ENCODE results near the gene PLGLB1.
A peak's percentile ranks its signal among the peaks of the same experiment; 100 is the strongest.
"Not testable (repeated sequence)": the region's sequence is repeated elsewhere in the genome, so short reads cannot be mapped to it uniquely, and the experiment has no call there.

Gene PLGLB1

GRCh38 chr2:87021744-87022143 is at the start of gene PLGLB1:
Gene PLGLB1 (minus strand): TSS chr2:87021844. CDS start chr2:87021783, 61 bp downstream.
- intact Hi-C loops (cut with micrococcal nuclease); H3K36me3 Mint-ChIP-seq (ENCODE audit: low read depth); H3K4me1 Mint-ChIP-seq (ENCODE audit: low read depth); H3K27me3 Mint-ChIP-seq; H3K27ac Mint-ChIP-seq; H3K4me3 Mint-ChIP-seq; H3K9me3 Mint-ChIP-seq: not testable (repeated sequence)

GRCh38 chr2:87064305-87064704 is 42.7 kb upstream of the PLGLB1 start:
- H3K4me3 Mint-ChIP-seq; H3K27ac Mint-ChIP-seq; H3K9me3 Mint-ChIP-seq; H3K36me3 Mint-ChIP-seq (ENCODE audit: low read depth); intact Hi-C loops (cut with micrococcal nuclease); H3K27me3 Mint-ChIP-seq; H3K4me1 Mint-ChIP-seq (ENCODE audit: low read depth): not testable (repeated sequence)

- H3K9me3 Mint-ChIP-seq; intact Hi-C loops (cut with micrococcal nuclease); H3K27ac Mint-ChIP-seq; H3K4me3 Mint-ChIP-seq; H3K27me3 Mint-ChIP-seq; H3K36me3 Mint-ChIP-seq (ENCODE audit: low read depth); H3K4me1 Mint-ChIP-seq (ENCODE audit: low read depth): not testable (repeated sequence)
Measured at GRCh38 chr2:87063431-87063830, 41.8 kb upstream of the PLGLB1 start.

- H3K4me1 Mint-ChIP-seq (ENCODE audit: low read depth); intact Hi-C loops (cut with micrococcal nuclease); H3K27me3 Mint-ChIP-seq; H3K9me3 Mint-ChIP-seq; H3K4me3 Mint-ChIP-seq; H3K27ac Mint-ChIP-seq; H3K36me3 Mint-ChIP-seq (ENCODE audit: low read depth): not testable (repeated sequence)
Measured at GRCh38 chr2:87061519-87061918, 39.9 kb upstream of the PLGLB1 start.

- H3K9me3 Mint-ChIP-seq; H3K27me3 Mint-ChIP-seq; H3K4me1 Mint-ChIP-seq (ENCODE audit: low read depth); intact Hi-C loops (cut with micrococcal nuclease); H3K36me3 Mint-ChIP-seq (ENCODE audit: low read depth); H3K27ac Mint-ChIP-seq; H3K4me3 Mint-ChIP-seq: not testable (repeated sequence)
Measured at GRCh38 chr2:87057606-87058005, 36.0 kb upstream of the PLGLB1 start.

GRCh38 chr2:87056843-87057242 is 35.2 kb upstream of the PLGLB1 start:
- H3K27ac Mint-ChIP-seq; H3K36me3 Mint-ChIP-seq (ENCODE audit: low read depth); H3K9me3 Mint-ChIP-seq; intact Hi-C loops (cut with micrococcal nuclease); H3K27me3 Mint-ChIP-seq; H3K4me3 Mint-ChIP-seq; H3K4me1 Mint-ChIP-seq (ENCODE audit: low read depth): not testable (repeated sequence)

- H3K4me3 Mint-ChIP-seq; H3K27ac Mint-ChIP-seq; H3K9me3 Mint-ChIP-seq; H3K27me3 Mint-ChIP-seq; H3K36me3 Mint-ChIP-seq (ENCODE audit: low read depth); intact Hi-C loops (cut with micrococcal nuclease): not testable (repeated sequence)
- peaks cover 10% of the 10 kb centered on the region for H3K4me1 Mint-ChIP-seq (ENCODE audit: low read depth)
Measured at GRCh38 chr2:87056435-87056834, 34.8 kb upstream of the PLGLB1 start.

- intact Hi-C loops (cut with micrococcal nuclease); H3K4me3 Mint-ChIP-seq; H3K9me3 Mint-ChIP-seq; H3K27me3 Mint-ChIP-seq: not testable (repeated sequence)
- Mint-ChIP-seq H3K27ac (peak overlapping the region; percentile 30), H3K4me1 (ENCODE audit: low read depth) (peaks cover 10% of the 10 kb centered on the region), H3K36me3 (ENCODE audit: low read depth) (peaks cover 15% of the 10 kb centered on the region)
Measured at GRCh38 chr2:87054375-87054774, 32.7 kb upstream of the PLGLB1 start.

- H3K4me1 Mint-ChIP-seq (ENCODE audit: low read depth); H3K4me3 Mint-ChIP-seq; H3K36me3 Mint-ChIP-seq (ENCODE audit: low read depth); H3K27ac Mint-ChIP-seq; intact Hi-C loops (cut with micrococcal nuclease); H3K27me3 Mint-ChIP-seq; H3K9me3 Mint-ChIP-seq: not testable (repeated sequence)
Measured at GRCh38 chr2:87041321-87041978, 19.8 kb upstream of the PLGLB1 start.

- H3K4me3 Mint-ChIP-seq; H3K9me3 Mint-ChIP-seq; H3K27ac Mint-ChIP-seq; intact Hi-C loops (cut with micrococcal nuclease); H3K36me3 Mint-ChIP-seq (ENCODE audit: low read depth); H3K27me3 Mint-ChIP-seq; H3K4me1 Mint-ChIP-seq (ENCODE audit: low read depth): not testable (repeated sequence)
Measured at GRCh38 chr2:87028607-87029006, 7.0 kb upstream of the PLGLB1 start.

GRCh38 chr2:87026816-87027215 is 5.2 kb upstream of the PLGLB1 start:
- H3K9me3 Mint-ChIP-seq; H3K4me3 Mint-ChIP-seq; intact Hi-C loops (cut with micrococcal nuclease); H3K36me3 Mint-ChIP-seq (ENCODE audit: low read depth); H3K27ac Mint-ChIP-seq; H3K4me1 Mint-ChIP-seq (ENCODE audit: low read depth); H3K27me3 Mint-ChIP-seq: not testable (repeated sequence)

- intact Hi-C loops (cut with micrococcal nuclease); H3K27ac Mint-ChIP-seq; H3K4me3 Mint-ChIP-seq; H3K9me3 Mint-ChIP-seq; H3K4me1 Mint-ChIP-seq (ENCODE audit: low read depth); H3K36me3 Mint-ChIP-seq (ENCODE audit: low read depth); H3K27me3 Mint-ChIP-seq: not testable (repeated sequence)
Measured at GRCh38 chr2:87025927-87026326, 4.3 kb upstream of the PLGLB1 start.

- H3K4me3 Mint-ChIP-seq; H3K27me3 Mint-ChIP-seq; H3K27ac Mint-ChIP-seq; H3K9me3 Mint-ChIP-seq; intact Hi-C loops (cut with micrococcal nuclease); H3K36me3 Mint-ChIP-seq (ENCODE audit: low read depth); H3K4me1 Mint-ChIP-seq (ENCODE audit: low read depth): not testable (repeated sequence)
Measured at GRCh38 chr2:87023988-87024615, 2.5 kb upstream of the PLGLB1 start.

- intact Hi-C loops (cut with micrococcal nuclease); H3K4me3 Mint-ChIP-seq; H3K36me3 Mint-ChIP-seq (ENCODE audit: low read depth); H3K27me3 Mint-ChIP-seq; H3K27ac Mint-ChIP-seq; H3K4me1 Mint-ChIP-seq (ENCODE audit: low read depth); H3K9me3 Mint-ChIP-seq: not testable (repeated sequence)
Measured at GRCh38 chr2:87021043-87021442, 601 bp downstream of the PLGLB1 start.

GRCh38 chr2:87019053-87019452 is 2.6 kb downstream of the PLGLB1 start:
- H3K9me3 Mint-ChIP-seq; intact Hi-C loops (cut with micrococcal nuclease); H3K27ac Mint-ChIP-seq; H3K27me3 Mint-ChIP-seq; H3K4me1 Mint-ChIP-seq (ENCODE audit: low read depth); H3K4me3 Mint-ChIP-seq; H3K36me3 Mint-ChIP-seq (ENCODE audit: low read depth): not testable (repeated sequence)

All from dendritic cell treated with granulocyte-macrophage colony-stimulating factor and Interleukin-4, amounts not matched to agents 40 ng/mL and 50 ng/mL, for 4 days (primary cell).